Neural crest cell (in vitro differentiated cells): ENCODE data around the gene PPP2CA. TPM values are rescaled to one million over a fixed set of nuclear protein-coding genes. Genes with fewer than 3 reads are reported as not detected.

ENCODE experiments used
- DNase-seq: peaks from one replicate; pipeline ENCODE4 v3.0.0; 2021; ENCODE audit warnings: low read depth, mixed read lengths, low spot score
- H3K27ac Mint-ChIP-seq: one replicate; pipeline ENCODE4 v1.8.0; 2021; ENCODE audit warnings: mild to moderate bottlenecking, mixed read lengths; ENCODE audit not compliant: unreplicated experiment
- H3K27me3 Mint-ChIP-seq: 2 replicates; pipeline ENCODE4 v1.8.0; 2021; ENCODE audit warnings: low read depth, mild to moderate bottlenecking, mixed read lengths
- H3K36me3 Mint-ChIP-seq: 2 replicates; pipeline ENCODE4 v1.8.0; 2021; ENCODE audit warnings: low read depth, mild to moderate bottlenecking, mixed read lengths
- H3K4me1 Mint-ChIP-seq: 2 replicates; pipeline ENCODE4 v1.8.0; 2021; ENCODE audit warnings: mixed read lengths
- H3K4me3 Mint-ChIP-seq: one replicate; pipeline ENCODE4 v1.8.0; 2021; ENCODE audit warnings: mild to moderate bottlenecking, mixed read lengths
- H3K9me3 Mint-ChIP-seq: 2 replicates; pipeline ENCODE4 v1.8.0; 2021; ENCODE audit warnings: mixed read lengths
- CTCF ChIP-seq: fragments of 200-600 bp; sonication (generic); conservative IDR thresholded peaks from 2 replicates; pipeline ENCODE4 v1.5.0; 2021; ENCODE audit warnings: antibody characterized with exemption, mild to moderate bottlenecking
- total RNA-seq: library from RNA; stranded (reverse); gene quantifications from 2 replicates; pipeline ENCODE4 v1.2.1, GENCODE V29; 2021

Gene PPP2CA
- total RNA-seq, 1 donor from 2014 or later = 212 TPM

GRCh38 chr5:134184155-134185135, 41.4 kb downstream of the PPP2CA start:
- Mint-ChIP-seq H3K27me3 (no peaks in the 10 kb centered on the region), H3K27ac (no peak overlapping the region), H3K9me3 (no peaks in the 10 kb centered on the region), H3K4me1 (no peaks in the 10 kb centered on the region), H3K4me3 (no peak overlapping the region), H3K36me3 (no peaks in the 10 kb centered on the region)
- peak; percentile 88 for TF ChIP-seq CTCF
- DNase-seq = peak; percentile 70

GRCh38 chr5:134183481-134183880, 42.4 kb downstream of the PPP2CA start:
- H3K27ac Mint-ChIP-seq = no peak overlapping the region
- no peak for DNase-seq
- no peaks in the 10 kb centered on the region for H3K4me1 Mint-ChIP-seq
- H3K36me3 Mint-ChIP-seq = no peaks in the 10 kb centered on the region
- H3K9me3 Mint-ChIP-seq = no peaks in the 10 kb centered on the region
- TF ChIP-seq CTCF = no peak
- H3K4me3 Mint-ChIP-seq = no peak overlapping the region
- H3K27me3 Mint-ChIP-seq = no peaks in the 10 kb centered on the region

- H3K27ac Mint-ChIP-seq = no peak overlapping the region
- no peak for TF ChIP-seq CTCF
- peaks cover 26% of the 10 kb centered on the region for H3K4me1 Mint-ChIP-seq
- H3K36me3 Mint-ChIP-seq = peaks cover 4% of the 10 kb centered on the region
- peak overlapping the region; percentile 99 for H3K4me3 Mint-ChIP-seq
- no peak for DNase-seq
- no peaks in the 10 kb centered on the region for H3K9me3 Mint-ChIP-seq
- no peaks in the 10 kb centered on the region for H3K27me3 Mint-ChIP-seq
Observed at GRCh38 chr5:134178096-134178419, 47.8 kb downstream of the PPP2CA start.

- Mint-ChIP-seq H3K27me3 (no peaks in the 10 kb centered on the region), H3K4me1 (peaks cover 26% of the 10 kb centered on the region), H3K27ac (peak overlapping the region; percentile 99), H3K4me3 (peak overlapping the region; percentile 99), H3K36me3 (peaks cover 4% of the 10 kb centered on the region), H3K9me3 (no peaks in the 10 kb centered on the region)
- no peak for TF ChIP-seq CTCF
- no peak for DNase-seq
Observed at GRCh38 chr5:134177369-134178095, 48.3 kb downstream of the PPP2CA start.

DNA sequence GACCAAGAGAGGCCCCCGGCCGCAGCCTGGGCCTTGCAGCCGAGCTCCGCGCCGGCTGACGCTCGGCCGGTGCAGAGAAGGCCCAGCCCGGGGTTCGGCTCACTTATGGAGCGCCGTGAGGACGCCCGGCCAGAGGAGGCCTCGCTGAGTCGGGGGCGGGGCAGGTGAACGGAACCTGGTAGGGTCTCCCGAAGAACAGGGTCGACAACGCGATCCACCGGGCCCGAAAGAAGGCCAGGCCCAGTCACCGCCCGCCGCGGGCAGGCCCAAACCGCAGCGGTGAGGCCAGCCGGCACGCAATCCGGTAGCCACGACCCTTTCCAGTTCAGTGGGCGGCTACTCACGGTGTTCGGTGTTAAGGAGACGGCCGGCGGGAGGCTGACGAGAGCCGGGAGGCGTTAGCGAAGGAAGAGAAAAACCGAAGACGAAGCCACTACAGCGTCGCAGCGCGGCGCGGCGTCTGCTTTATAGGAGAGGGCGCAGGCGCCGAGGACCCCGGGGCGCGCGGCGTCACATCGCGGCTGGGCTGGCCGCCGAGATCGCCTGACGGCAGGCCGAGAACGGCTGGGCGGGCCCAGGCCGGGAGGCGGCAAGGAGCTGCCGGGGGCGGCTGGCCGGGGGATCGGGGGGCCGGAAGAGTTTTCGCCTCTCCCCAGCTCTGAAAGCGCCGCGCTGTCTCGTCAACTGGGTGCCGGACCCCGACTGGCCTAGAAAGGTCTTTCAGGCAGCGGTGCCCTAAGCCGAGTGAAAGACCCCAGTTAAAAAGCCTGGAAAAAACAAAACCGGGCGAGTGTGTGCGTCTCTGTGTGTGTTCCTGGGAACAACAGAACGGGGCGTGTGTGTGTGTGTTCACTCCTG, 49.1 kb downstream of the PPP2CA start, which contains the start of gene SKP1:
Gene SKP1 (minus strand): TSS at position 440 of the 858 bp plus-strand sequence. CDS start 2,928 bp downstream, outside the sequence.
- peak; percentile 84 for DNase-seq
- H3K27ac Mint-ChIP-seq = peak within 1 kb of the TSS; percentile 99
- H3K4me1 Mint-ChIP-seq = peaks cover 26% of the 10 kb centered on the region
- H3K9me3 Mint-ChIP-seq = no peaks in the 10 kb centered on the region
- peak within 1 kb of the TSS; percentile 99 for H3K4me3 Mint-ChIP-seq
- no peaks in the 10 kb centered on the region for H3K27me3 Mint-ChIP-seq
- no peak for TF ChIP-seq CTCF
- H3K36me3 Mint-ChIP-seq = peaks cover 7% of the 10 kb centered on the region
